H1 (cell line): Measurements from ENCODE around the gene ABCF2. TPM values are rescaled to one million over a fixed set of nuclear protein-coding genes. Genes with fewer than 3 reads are reported as not detected.

Experiments
- CTCF ChIA-PET: fragments of 300-600 bp; sonication (Branson Sonifier 250); formaldehyde crosslinking; loops from one replicate; lab custom pipeline; 2021; ENCODE audit not compliant: partially characterized antibody; lab: Charles Lee
- POLR2A ChIA-PET: fragments of 300-600 bp; sonication (Branson Sonifier 250); formaldehyde crosslinking; loops from one replicate; lab custom pipeline; 2021; ENCODE audit warnings: inconsistent platforms; ENCODE audit not compliant: partially characterized antibody; lab: Charles Lee
- DNase-seq, 2 experiments: peaks; one replicate each; pipeline versions ENCODE4 v3.0.0 to v3.0.0-alpha.2; 2010 to 2022; ENCODE audit warnings: low spot score in 2 of 2, low read depth in 1 of 2, mixed read lengths in 1 of 2
- FAIRE-seq: peaks from 2 replicates; lab custom pipeline; 2011; peaks lifted over from hg19 to GRCh38; lab: Jason Lieb, UNC
- H2AFZ ChIP-seq: 2 replicates; pipeline ENCODE4 v1.8.1; 2012; ENCODE audit warnings: low read length, inconsistent platforms
- H2AK5ac ChIP-seq: 2 replicates; pipeline ENCODE4 v1.6.1; 2013; ENCODE audit warnings: low read depth, low read length
- H2BK120ac ChIP-seq: replicated peaks from 2 replicates; pipeline ENCODE3; 2013; ENCODE audit warnings: low read depth, low read length, inconsistent platforms
- H2BK12ac ChIP-seq: 2 replicates; pipeline ENCODE4 v1.6.1; 2013; ENCODE audit warnings: low read depth, low read length
- H2BK15ac ChIP-seq: 2 replicates; pipeline ENCODE4 v1.6.1; 2013; ENCODE audit warnings: low read length
- H2BK20ac ChIP-seq: 2 replicates; pipeline ENCODE4 v1.6.1; 2013; ENCODE audit warnings: low read length
- H2BK5ac ChIP-seq: 2 replicates; pipeline ENCODE4 v1.6.1; 2013; ENCODE audit warnings: low read depth, low read length
- H3K14ac ChIP-seq: 2 replicates; pipeline ENCODE4 v1.6.1; 2013; ENCODE audit warnings: inconsistent platforms; ENCODE audit not compliant: insufficient read length
- H3K18ac ChIP-seq: 2 replicates; pipeline ENCODE4 v1.6.1; 2013; ENCODE audit warnings: low read length; ENCODE audit errors: extremely low read depth
- H3K23ac ChIP-seq: 2 replicates; pipeline ENCODE4 v1.6.1; 2013; ENCODE audit warnings: inconsistent platforms; ENCODE audit not compliant: insufficient read length
- H3K23me2 ChIP-seq: 2 replicates; pipeline ENCODE4 v1.6.1; 2013; ENCODE audit warnings: low read depth, low read length
- H3K27ac ChIP-seq: 2 replicates; pipeline ENCODE4 v1.6.1; 2011; ENCODE audit warnings: low read depth, low read length, inconsistent platforms
- H3K27me3 ChIP-seq, 4 experiments: replicated peaks in 1 of 4; 1 replicate in 1 of 4; 2 replicates in 3 of 4; pipeline versions ENCODE4 v1.6.1 to v1.8.1; 2011 to 2013; ENCODE audit warnings: low read length in 3 of 4, mild to moderate bottlenecking in 3 of 4, inconsistent platforms in 2 of 4, mixed read lengths in 2 of 4, moderate library complexity in 1 of 4; ENCODE audit not compliant: control insufficient read depth in 3 of 4, insufficient read depth in 3 of 4; ENCODE audit errors: extremely low read depth in 1 of 4
- H3K36me3 ChIP-seq, 4 experiments: 2 replicates each; pipeline versions ENCODE4 v1.6.1 to v1.8.1; 2011 to 2013; ENCODE audit warnings: mild to moderate bottlenecking in 4 of 4, low read length in 3 of 4, moderate library complexity in 2 of 4, control low read depth in 1 of 4, inconsistent platforms in 1 of 4; ENCODE audit not compliant: insufficient read depth in 4 of 4, control insufficient read depth in 2 of 4
- H3K4ac ChIP-seq: replicated peaks from 2 replicates; pipeline ENCODE3; 2013; ENCODE audit warnings: low read length, low read depth, mixed read lengths, inconsistent platforms; ENCODE audit not compliant: insufficient read length
- H3K4me1 ChIP-seq, 4 experiments: replicated peaks in 1 of 4; 1 replicate in 1 of 4; 2 replicates in 3 of 4; pipeline versions ENCODE4 v1.6.1 to v1.8.1; 2011 to 2013; ENCODE audit warnings: low read length in 3 of 4, inconsistent platforms in 2 of 4, mixed read lengths in 1 of 4; ENCODE audit not compliant: insufficient read depth in 4 of 4, control insufficient read depth in 3 of 4
- H3K4me2 ChIP-seq, 2 experiments: 2 replicates each; pipeline versions ENCODE4 v1.6.1 to v1.8.1; 2011 to 2013; ENCODE audit warnings: low read depth in 2 of 2, low read length in 2 of 2, control low read depth in 1 of 2, inconsistent platforms in 1 of 2, mild to moderate bottlenecking in 1 of 2; ENCODE audit not compliant: insufficient read depth in 1 of 2
- H3K4me3 ChIP-seq, 4 experiments: fragments of 200-600, 300-600 bp in 1 of 4; sonication (generic), shearing (Covaris generic), sonication (Bioruptor Twin) in 1 of 4; 2 replicates each; pipeline versions ENCODE4 v1.5.1 to v1.8.1; 2011 to 2016; ENCODE audit warnings: low read length in 4 of 4, low read depth in 3 of 4, control low read depth in 2 of 4, inconsistent platforms in 2 of 4, mild to moderate bottlenecking in 2 of 4, mixed read lengths in 1 of 4, moderate library complexity in 1 of 4; ENCODE audit not compliant: insufficient read depth in 2 of 4; ENCODE audit errors: extremely low read depth in 1 of 4
- H3K56ac ChIP-seq: replicated peaks from 2 replicates; pipeline ENCODE3; 2013; ENCODE audit warnings: low read depth, mild to moderate bottlenecking, mixed read lengths, low read length, inconsistent platforms; ENCODE audit not compliant: insufficient read length
- H3K79me1 ChIP-seq: 2 replicates; pipeline ENCODE4 v1.6.1; 2013; ENCODE audit warnings: low read depth, low read length, control low read depth
- H3K79me2 ChIP-seq, 2 experiments: 2 replicates each; pipeline versions ENCODE4 v1.6.1 to v1.8.1; 2012 to 2013; ENCODE audit warnings: low read length in 2 of 2, mild to moderate bottlenecking in 2 of 2, inconsistent platforms in 1 of 2; ENCODE audit not compliant: insufficient read depth in 2 of 2, control insufficient read depth in 1 of 2
- H3K9ac ChIP-seq, 4 experiments: replicated peaks in 1 of 4; 1 replicate in 1 of 4; 2 replicates in 3 of 4; pipeline versions ENCODE4 v1.6.1 to v1.8.1; 2011 to 2013; ENCODE audit warnings: low read depth in 3 of 4, low read length in 3 of 4, control low read depth in 2 of 4, mild to moderate bottlenecking in 2 of 4, moderate library complexity in 2 of 4, inconsistent platforms in 1 of 4; ENCODE audit errors: extremely low read depth in 1 of 4
- H3K9me3 ChIP-seq, 2 experiments: 2 replicates each; pipeline versions ENCODE4 v1.6.1 to v1.8.1; 2012 to 2013; ENCODE audit warnings: mild to moderate bottlenecking in 2 of 2, moderate library complexity in 2 of 2, control low read depth in 1 of 2, inconsistent platforms in 1 of 2, low read depth in 1 of 2, low read length in 1 of 2, mixed read lengths in 1 of 2; ENCODE audit not compliant: insufficient read depth in 2 of 2
- H4K20me1 ChIP-seq, 2 experiments: replicated peaks in 1 of 2; 2 replicates each; pipeline versions ENCODE3 to v1.8.1; 2011 to 2013; ENCODE audit warnings: inconsistent platforms in 2 of 2, low read length in 2 of 2, mild to moderate bottlenecking in 1 of 2; ENCODE audit not compliant: insufficient read depth in 2 of 2, control insufficient read depth in 1 of 2
- H4K5ac ChIP-seq: 2 replicates; pipeline ENCODE4 v1.6.1; 2013; ENCODE audit warnings: low read length, low read depth, mixed read lengths, inconsistent platforms; ENCODE audit not compliant: insufficient read length
- H4K8ac ChIP-seq: 2 replicates; pipeline ENCODE4 v1.8.0; 2013; ENCODE audit warnings: mild to moderate bottlenecking, moderate library complexity, low read length, inconsistent platforms; ENCODE audit not compliant: insufficient read depth; ENCODE audit errors: extremely low read depth
- H4K91ac ChIP-seq: replicated peaks from 2 replicates; pipeline ENCODE3; 2013; ENCODE audit warnings: low read length, mixed read lengths, inconsistent platforms; ENCODE audit not compliant: insufficient read length
- CBX8 ChIP-seq: fragments of 300-800, 300-1000 bp; sonication (generic); IDR thresholded peaks from 2 replicates; pipeline ENCODE4 v1.7.1; 2016; ENCODE audit warnings: low read depth, low read length, borderline replicate concordance
- CEBPB ChIP-seq: IDR thresholded peaks from 2 replicates; pipeline ENCODE4 v1.6.1; 2012; ENCODE audit warnings: low read depth, low read length
- WGBS, 2 experiments: shearing (Covaris generic) in 1 of 2; methylation state at CpG; one replicate each; pipeline versions ENCODE4 v1.1.6 to v1.1.7; 2013 to 2015; ENCODE audit warnings: low lambda C conversion rate in 2 of 2, mixed read lengths in 2 of 2, inconsistent platforms in 1 of 2, low coverage in 1 of 2, missing lambda C conversion rate in 1 of 2; ENCODE audit not compliant: insufficient replicate concordance in 2 of 2, insufficient coverage in 1 of 2, insufficient read length in 1 of 2; ENCODE audit errors: extremely low coverage in 1 of 2, missing lambda C conversion rate in 1 of 2; 5-methylcytosine and 5-hydroxymethylcytosine counted together
- polyA plus RNA-seq, 7 experiments: library from polyadenylated mRNA; depleted of rRNA in 3 of 7; stranded (reverse) in 5 of 7; unstranded in 2 of 7; fragments of >200 nt in 5 of 7; fragments of 200-250 nt in 2 of 7; gene quantifications; 1 replicate in 5 of 7; 2 replicates in 1 of 7; 4 replicates in 1 of 7; pipeline versions ENCODE4 v1.2.1 to v1.2.3, GENCODE V29; 2011 to 2013; ENCODE audit warnings: missing spikeins in 2 of 7, mixed read lengths in 2 of 7
- total RNA-seq: library from RNA; stranded (reverse); fragmentation: NEBNext Ultra II Directional; extraction: Animal tissue kit (Norgen Biotek cat#: 25700); gene quantifications from 2 replicates; pipeline ENCODE4 v1.2.1, GENCODE V29; 2021

Gene ABCF2
- total and polyA plus RNA-seq, 2 of the 8 experiments (the other 6 are each of a cell fraction or from before 2014, with no cell fraction given): 28.0 to 55.0 TPM

GRCh38 chr7:151242159-151243044 is 15.4 kb upstream of the ABCF2 start:
- POLR2A ChIA-PET: interaction anchor here (0.7 to 5.7 kb wide), 6 partner anchors 9 to 45 kb away, joined by 3 to 22 read pairs (median 8); partner anchors contain the start of genes ABCF2 and CHPF2
- 87% methylated on average over 18 of the region's 20 CpGs; no CpG with 5 or more reads in 1 of the 2 experiments for WGBS, 2 experiments
- Histone ChIP-seq H3K27ac (no peak overlapping the region), H2BK120ac (no peak overlapping the region), H4K91ac (no peak overlapping the region), H3K23me2 (peaks cover 8% of the 10 kb centered on the region; the same call in 1 of the 2 replicates), H2BK15ac (0 out of 2 replicates have a peak overlapping the region, but pooled peaks have one; percentile 31)
- TF ChIP-seq CEBPB (peak; percentile 43; the same call in 1 of the 2 replicates), CBX8 (no peak)
- TF ChIP-seq, all 59 proteins: peak for 1
- Histone ChIP-seq H3K4me3 (no peak overlapping the region), H4K8ac (no peak overlapping the region), H3K27me3 (peaks cover 9 to 26% (median 25%) of the 10 kb centered on the region in 4 experiments), H3K36me3 (peaks cover 0 to 6% (median 0%) of the 10 kb centered on the region in 4 experiments; a peak in 2 of 8 replicates), H2BK20ac (no peak overlapping the region), H3K9ac (no peak overlapping the region), H3K79me2 (no peaks in the 10 kb centered on the region), H3K23ac (no peak overlapping the region), H3K56ac (no peak overlapping the region), H3K79me1 (peaks cover 5% of the 10 kb centered on the region; the same call in 1 of the 2 replicates), H2BK5ac (no peak overlapping the region), H3K18ac (no peak overlapping the region; the same call in 1 of the 2 replicates), H3K4ac (no peak overlapping the region), H3K4me1 (peaks cover 0 to 32% (median 23%) of the 10 kb centered on the region in 4 experiments; a peak in 6 of 7 replicates), H4K20me1 (peaks cover 1 to 13% of the 10 kb centered on the region in 2 experiments), H3K4me2 (no peak overlapping the region), H2BK12ac (no peak overlapping the region), H2AK5ac (no peak overlapping the region), H3K9me3 (no peaks in the 10 kb centered on the region), H4K5ac (no peak overlapping the region), H2AFZ (no peak overlapping the region), H3K14ac (no peak overlapping the region)
- CTCF ChIA-PET: interaction anchor here (0.6 to 5.1 kb wide), 23 partner anchors 8 to 833 kb away, joined by 3 to 71 read pairs (median 7); partner anchors contain the start of genes ABCF2, CHPF2 and H2BK1
- FAIRE-seq (no peak), DNase-seq (no peak)
